SK-N-SH (cell line): Measurements from ENCODE around the gene KDM4F. TPM values are rescaled to one million over a fixed set of nuclear protein-coding genes. Genes with fewer than 3 reads are reported as not detected.

Experiments
- CTCF ChIA-PET: fragments of 300-600, 350-600 bp; formaldehyde crosslinking; extraction: SDS; loops from one replicate; lab custom pipeline; 2021; lab: Yijun Ruan, JAX
- POLR2A ChIA-PET: fragments of 350-600 bp; sonication (Branson Sonifier 250); formaldehyde crosslinking; extraction: SDS; loops from one replicate; lab custom pipeline; 2020; ENCODE audit warnings: antibody characterized with exemption, inconsistent platforms; lab: Yijun Ruan, JAX
- DNase-seq: peaks from one replicate; pipeline ENCODE4 v3.0.0; 2012
- H2AFZ ChIP-seq: fragments of 200-600 bp; sonication (generic); 2 replicates; pipeline ENCODE4 v1.8.1; 2016; ENCODE audit warnings: antibody characterized with exemption, mild to moderate bottlenecking, low read depth
- H3F3A ChIP-seq: fragments of 200-600 bp; sonication (generic); replicated peaks from 2 replicates; pipeline ENCODE3; 2016; ENCODE audit warnings: antibody characterized with exemption, mild to moderate bottlenecking; ENCODE audit not compliant: insufficient read depth
- H3K27ac ChIP-seq, 2 experiments: fragments of 200-500 bp in 1 of 2; fragments of 200-600 bp in 1 of 2; sonication (Bioruptor generic) in 1 of 2; sonication (generic), shearing (Covaris generic) in 1 of 2; 2 replicates each; pipeline versions ENCODE4 v1.5.1 to v1.6.1; 2014 to 2016; ENCODE audit warnings: low read depth in 2 of 2, inconsistent platforms in 1 of 2, low read length in 1 of 2, mild to moderate bottlenecking in 1 of 2, mixed read lengths in 1 of 2
- H3K27me3 ChIP-seq: fragments of 200-600 bp; sonication (generic), shearing (Covaris generic); 2 replicates; pipeline ENCODE4 v1.6.1; 2016; ENCODE audit warnings: mixed run types; ENCODE audit not compliant: insufficient read depth
- H3K36me3 ChIP-seq, 2 experiments: fragments of 200-500 bp in 1 of 2; fragments of 200-600 bp in 1 of 2; sonication (Bioruptor generic) in 1 of 2; sonication (generic) in 1 of 2; replicated peaks in 1 of 2; 2 replicates each; pipeline versions ENCODE3 to v1.5.1; 2014 to 2016; ENCODE audit warnings: low read length in 1 of 2, mild to moderate bottlenecking in 1 of 2; ENCODE audit not compliant: insufficient read depth in 2 of 2, control insufficient read depth in 1 of 2
- H3K4me1 ChIP-seq, 2 experiments: fragments of 200-500 bp in 1 of 2; fragments of 200-600 bp in 1 of 2; sonication (Bioruptor generic) in 1 of 2; sonication (generic), shearing (Covaris generic) in 1 of 2; 2 replicates each; pipeline versions ENCODE4 v1.5.1 to v1.6.1; 2014 to 2016; ENCODE audit warnings: low read depth in 1 of 2, low read length in 1 of 2, mixed run types in 1 of 2; ENCODE audit not compliant: insufficient read depth in 2 of 2, control insufficient read depth in 1 of 2
- H3K4me2 ChIP-seq: fragments of 200-600 bp; sonication (generic), shearing (Covaris generic); 2 replicates; pipeline ENCODE4 v1.6.1; 2017; ENCODE audit warnings: mixed run types
- H3K4me3 ChIP-seq, 2 experiments: fragments of 200-500 bp in 1 of 2; fragments of 200-600 bp in 1 of 2; sonication (Bioruptor generic) in 1 of 2; sonication (generic), shearing (Covaris generic) in 1 of 2; 2 replicates each; pipeline versions ENCODE4 v1.5.1 to v1.8.1; 2014 to 2016; ENCODE audit warnings: low read depth in 2 of 2, inconsistent platforms in 1 of 2, low read length in 1 of 2, mild to moderate bottlenecking in 1 of 2, mixed read lengths in 1 of 2, moderate library complexity in 1 of 2
- H3K79me2 ChIP-seq: fragments of 200-600 bp; sonication (generic); 2 replicates; pipeline ENCODE4 v1.8.1; 2017; ENCODE audit warnings: mild to moderate bottlenecking; ENCODE audit not compliant: insufficient read depth
- H3K9ac ChIP-seq: fragments of 200-600 bp; sonication (generic); 2 replicates; pipeline ENCODE4 v1.6.1; 2017; ENCODE audit warnings: mixed run types
- H3K9me2 ChIP-seq: fragments of 200-600 bp; sonication (generic); 2 replicates; pipeline ENCODE4 v1.6.1; 2017; ENCODE audit warnings: mixed run types
- H3K9me3 ChIP-seq: fragments of 200-600 bp; sonication (generic); 2 replicates; pipeline ENCODE4 v1.6.1; 2017; ENCODE audit warnings: mixed run types, mild to moderate bottlenecking, moderate library complexity
- H4K20me1 ChIP-seq: fragments of 200-600 bp; sonication (generic); 2 replicates; pipeline ENCODE4 v1.6.1; 2017; ENCODE audit warnings: mild to moderate bottlenecking, mixed run types; ENCODE audit not compliant: insufficient read depth
- ELF1 ChIP-seq: IDR thresholded peaks from 2 replicates; pipeline ENCODE4 v1.4.0; 2012
- EP300 ChIP-seq, 2 experiments: IDR thresholded peaks; 2 replicates each; pipeline versions ENCODE4 v1.4.0 to v1.6.1; 2012; ENCODE audit warnings: borderline replicate concordance in 1 of 2, low read depth in 1 of 2, low read length in 1 of 2
- GABPA ChIP-seq: IDR thresholded peaks from 2 replicates; pipeline ENCODE4 v1.4.0; 2012; ENCODE audit warnings: low read depth, mild to moderate bottlenecking
- GATA2 ChIP-seq: sonication (generic); formaldehyde crosslinking; IDR thresholded peaks from 2 replicates; pipeline ENCODE4 v1.5.0; 2020; ENCODE audit warnings: mild to moderate bottlenecking, missing genetic modification reagents
- MEF2A ChIP-seq: IDR thresholded peaks from 2 replicates; pipeline ENCODE4 v1.4.0; 2012; ENCODE audit warnings: low read depth, borderline replicate concordance
- MXI1 ChIP-seq: IDR thresholded peaks from 2 replicates; pipeline ENCODE4 v1.6.1; 2012; ENCODE audit warnings: mild to moderate bottlenecking, low read depth, low read length, improper control_type of control experiment
- NRF1 ChIP-seq: IDR thresholded peaks from 2 replicates; pipeline ENCODE4 v1.6.1; 2012; ENCODE audit warnings: low read depth, mild to moderate bottlenecking, low read length
- POLR2AphosphoS5 ChIP-seq: IDR thresholded peaks from 2 replicates; pipeline ENCODE4 v1.6.1; 2012; ENCODE audit warnings: low read depth, low read length
- RAD21 ChIP-seq: IDR thresholded peaks from 2 replicates; pipeline ENCODE4 v1.6.1; 2012; ENCODE audit warnings: mild to moderate bottlenecking, low read length
- RCOR1 ChIP-seq: fragments of 150-350 bp; IDR thresholded peaks from 2 replicates; pipeline ENCODE4 v1.6.1; 2017; ENCODE audit warnings: antibody characterized with exemption, low read length
- RFX5 ChIP-seq: IDR thresholded peaks from 2 replicates; pipeline ENCODE4 v1.6.1; 2012; ENCODE audit warnings: mild to moderate bottlenecking, improper control_type of control experiment, low read length
- SIN3A ChIP-seq: IDR thresholded peaks from 2 replicates; pipeline ENCODE4 v1.6.1; 2012; ENCODE audit warnings: low read depth, mild to moderate bottlenecking, low read length, moderate library complexity, borderline replicate concordance
- TAF1 ChIP-seq: IDR thresholded peaks from 2 replicates; pipeline ENCODE4 v1.6.1; 2012; ENCODE audit warnings: low read depth, mild to moderate bottlenecking, low read length, moderate library complexity, borderline replicate concordance
- TCF12 ChIP-seq: IDR thresholded peaks from 2 replicates; pipeline ENCODE4 v1.4.0; 2012
- TEAD4 ChIP-seq: IDR thresholded peaks from 2 replicates; pipeline ENCODE4 v1.4.0; 2012; ENCODE audit warnings: mild to moderate bottlenecking, borderline replicate concordance; ENCODE audit not compliant: insufficient read depth
- YY1 ChIP-seq: IDR thresholded peaks from 2 replicates; pipeline ENCODE4 v1.4.0; 2012; ENCODE audit warnings: low read depth, mild to moderate bottlenecking
- WGBS: methylation state at CpG from one replicate; pipeline ENCODE4 v1.1.6; 2017; ENCODE audit warnings: low lambda C conversion rate; 5-methylcytosine and 5-hydroxymethylcytosine counted together
- polyA plus RNA-seq, 3 experiments: library from polyadenylated mRNA; depleted of rRNA; stranded (reverse); fragments of >200 nt; gene quantifications; 2 replicates each; pipeline ENCODE4 v1.2.3, GENCODE V29; 2012
- TF ChIP-seq, protein P1 (sequence below): IDR thresholded peaks from 2 replicates; pipeline ENCODE4 v1.4.0; 2012; ENCODE audit warnings: low read depth, borderline replicate concordance
- TF ChIP-seq, protein P2 (sequence below): fragments of 150-350 bp; IDR thresholded peaks from 2 replicates; pipeline ENCODE4 v1.6.1; 2016; ENCODE audit warnings: mild to moderate bottlenecking, low read depth, low read length
- TF ChIP-seq, protein P3 (sequence below): IDR thresholded peaks from 2 replicates; pipeline ENCODE4 v1.6.1; 2012; ENCODE audit warnings: mild to moderate bottlenecking, low read depth, low read length, moderate library complexity
- TF ChIP-seq, protein P4 (sequence below): fragments of 200-600 bp; sonication (generic); IDR thresholded peaks from 2 replicates; pipeline ENCODE4 v1.6.1; 2017; ENCODE audit warnings: antibody characterized with exemption, mild to moderate bottlenecking, moderate library complexity
- TF ChIP-seq, protein P5 (sequence below): fragments of 150-350 bp; IDR thresholded peaks from 2 replicates; pipeline ENCODE4 v1.6.1; 2017; ENCODE audit warnings: antibody characterized with exemption, low read length, low read depth, borderline replicate concordance
- TF ChIP-seq, protein P6 (sequence below): IDR thresholded peaks from 2 replicates; pipeline ENCODE4 v1.4.0; 2012; ENCODE audit warnings: low read depth, borderline replicate concordance

The KDM4F gene
- polyA plus RNA-seq, 1 of the 3 experiments (the other 2 are of a cell fraction) = not detected

DNA sequence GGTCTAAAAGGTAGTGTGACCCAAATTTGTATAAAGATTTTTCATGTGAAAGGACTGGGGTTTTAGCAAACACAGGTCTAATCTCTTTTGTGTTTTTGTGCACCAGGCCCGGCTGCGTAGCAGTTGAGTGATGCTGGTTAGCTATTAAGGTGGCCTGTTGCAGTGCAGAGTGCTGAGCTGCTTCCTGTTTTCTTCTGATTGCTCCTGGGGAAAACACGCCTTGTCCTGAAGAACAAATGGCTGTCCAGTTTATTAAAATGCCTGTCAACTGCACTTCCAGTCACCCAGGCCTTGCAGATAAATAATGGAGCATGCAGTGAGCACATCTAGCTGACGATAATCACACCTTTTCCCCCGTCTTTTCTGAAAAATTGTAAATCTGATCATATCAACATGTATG is 19.3 kb downstream of the KDM4F start:
- Histone ChIP-seq H4K20me1 (no peaks in the 10 kb centered on the region), H3K27me3 (no peaks in the 10 kb centered on the region), H3K4me1 (peaks cover 7 to 8% of the 10 kb centered on the region in 2 experiments; a peak in 3 of 4 replicates), H2AFZ (peak overlapping the region; percentile 74; the same call in 1 of the 2 replicates), H3F3A (peaks cover 18% of the 10 kb centered on the region), H3K9me2 (no peaks in the 10 kb centered on the region), H3K27ac (peak overlapping the region; percentile 79 to 96), H3K9me3 (no peaks in the 10 kb centered on the region), H3K36me3 (peaks cover 12 to 16% of the 10 kb centered on the region in 2 experiments), H3K4me3 (peak overlapping the region; percentile 90 to 98), H3K79me2 (peaks cover 25% of the 10 kb centered on the region), H3K9ac (peak overlapping the region; percentile 74), H3K4me2 (peak overlapping the region; percentile 83)
- POLR2A ChIA-PET = interaction anchor here (1.1 to 2.8 kb wide), 4 partner anchors 20 to 163 kb away, joined by 3 to 21 read pairs (median 4); partner anchors contain the start of genes CWC15, KDM4D and SESN3
- WGBS = 0% methylated on average over 5 of the region's 5 CpGs
- DNase-seq = peak; percentile 68
- CTCF ChIA-PET = interaction anchor here (0.6 to 6.4 kb wide), 14 partner anchors 11 to 720 kb away, joined by 3 to 52 read pairs (median 8); partner anchors contain the start of genes ENDOD1 and FAM76B
- TF ChIP-seq ELF1 (peak; percentile 94), GABPA (peak; percentile 47), EP300 (IDR thresholded peaks at IDR 0.05; ENCODE audit: borderline replicate concordance in 1 of 2, low read depth in 1 of 2, low read length in 1 of 2) (peak in 1 of 2 experiments; percentile 59; a peak in 2 of 4 replicates), RCOR1 (peak; percentile 44; the same call in 1 of the 2 replicates), MXI1 (peak; percentile 96), POLR2AphosphoS5 (peak; percentile 87), RFX5 (peak; percentile 73; the same call in 1 of the 2 replicates), YY1 (peak; percentile 59; the same call in 1 of the 2 replicates), TCF12 (peak; percentile 33; the same call in 1 of the 2 replicates), SIN3A (peak; percentile 88; the same call in 1 of the 2 replicates), MEF2A (no peak), TAF1 (peak; percentile 76), NRF1 (no peak; the same call in 1 of the 2 replicates), RAD21 (peak; percentile 3; the same call in 1 of the 2 replicates), TEAD4 (no peak), GATA2 (CRISPR knock-in tag) (no peak)
- TF ChIP-seq, protein P1, sequence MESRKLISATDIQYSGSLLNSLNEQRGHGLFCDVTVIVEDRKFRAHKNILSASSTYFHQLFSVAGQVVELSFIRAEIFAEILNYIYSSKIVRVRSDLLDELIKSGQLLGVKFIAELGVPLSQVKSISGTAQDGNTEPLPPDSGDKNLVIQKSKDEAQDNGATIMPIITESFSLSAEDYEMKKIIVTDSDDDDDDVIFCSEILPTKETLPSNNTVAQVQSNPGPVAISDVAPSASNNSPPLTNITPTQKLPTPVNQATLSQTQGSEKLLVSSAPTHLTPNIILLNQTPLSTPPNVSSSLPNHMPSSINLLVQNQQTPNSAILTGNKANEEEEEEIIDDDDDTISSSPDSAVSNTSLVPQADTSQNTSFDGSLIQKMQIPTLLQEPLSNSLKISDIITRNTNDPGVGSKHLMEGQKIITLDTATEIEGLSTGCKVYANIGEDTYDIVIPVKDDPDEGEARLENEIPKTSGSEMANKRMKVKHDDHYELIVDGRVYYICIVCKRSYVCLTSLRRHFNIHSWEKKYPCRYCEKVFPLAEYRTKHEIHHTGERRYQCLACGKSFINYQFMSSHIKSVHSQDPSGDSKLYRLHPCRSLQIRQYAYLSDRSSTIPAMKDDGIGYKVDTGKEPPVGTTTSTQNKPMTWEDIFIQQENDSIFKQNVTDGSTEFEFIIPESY = no peak
- TF ChIP-seq, protein P2, sequence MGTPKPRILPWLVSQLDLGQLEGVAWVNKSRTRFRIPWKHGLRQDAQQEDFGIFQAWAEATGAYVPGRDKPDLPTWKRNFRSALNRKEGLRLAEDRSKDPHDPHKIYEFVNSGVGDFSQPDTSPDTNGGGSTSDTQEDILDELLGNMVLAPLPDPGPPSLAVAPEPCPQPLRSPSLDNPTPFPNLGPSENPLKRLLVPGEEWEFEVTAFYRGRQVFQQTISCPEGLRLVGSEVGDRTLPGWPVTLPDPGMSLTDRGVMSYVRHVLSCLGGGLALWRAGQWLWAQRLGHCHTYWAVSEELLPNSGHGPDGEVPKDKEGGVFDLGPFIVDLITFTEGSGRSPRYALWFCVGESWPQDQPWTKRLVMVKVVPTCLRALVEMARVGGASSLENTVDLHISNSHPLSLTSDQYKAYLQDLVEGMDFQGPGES = peak; percentile 39; the same call in 1 of the 2 replicates
- TF ChIP-seq, protein P3, sequence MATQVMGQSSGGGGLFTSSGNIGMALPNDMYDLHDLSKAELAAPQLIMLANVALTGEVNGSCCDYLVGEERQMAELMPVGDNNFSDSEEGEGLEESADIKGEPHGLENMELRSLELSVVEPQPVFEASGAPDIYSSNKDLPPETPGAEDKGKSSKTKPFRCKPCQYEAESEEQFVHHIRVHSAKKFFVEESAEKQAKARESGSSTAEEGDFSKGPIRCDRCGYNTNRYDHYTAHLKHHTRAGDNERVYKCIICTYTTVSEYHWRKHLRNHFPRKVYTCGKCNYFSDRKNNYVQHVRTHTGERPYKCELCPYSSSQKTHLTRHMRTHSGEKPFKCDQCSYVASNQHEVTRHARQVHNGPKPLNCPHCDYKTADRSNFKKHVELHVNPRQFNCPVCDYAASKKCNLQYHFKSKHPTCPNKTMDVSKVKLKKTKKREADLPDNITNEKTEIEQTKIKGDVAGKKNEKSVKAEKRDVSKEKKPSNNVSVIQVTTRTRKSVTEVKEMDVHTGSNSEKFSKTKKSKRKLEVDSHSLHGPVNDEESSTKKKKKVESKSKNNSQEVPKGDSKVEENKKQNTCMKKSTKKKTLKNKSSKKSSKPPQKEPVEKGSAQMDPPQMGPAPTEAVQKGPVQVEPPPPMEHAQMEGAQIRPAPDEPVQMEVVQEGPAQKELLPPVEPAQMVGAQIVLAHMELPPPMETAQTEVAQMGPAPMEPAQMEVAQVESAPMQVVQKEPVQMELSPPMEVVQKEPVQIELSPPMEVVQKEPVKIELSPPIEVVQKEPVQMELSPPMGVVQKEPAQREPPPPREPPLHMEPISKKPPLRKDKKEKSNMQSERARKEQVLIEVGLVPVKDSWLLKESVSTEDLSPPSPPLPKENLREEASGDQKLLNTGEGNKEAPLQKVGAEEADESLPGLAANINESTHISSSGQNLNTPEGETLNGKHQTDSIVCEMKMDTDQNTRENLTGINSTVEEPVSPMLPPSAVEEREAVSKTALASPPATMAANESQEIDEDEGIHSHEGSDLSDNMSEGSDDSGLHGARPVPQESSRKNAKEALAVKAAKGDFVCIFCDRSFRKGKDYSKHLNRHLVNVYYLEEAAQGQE = peak; percentile 33; the same call in 1 of the 2 replicates
- TF ChIP-seq, protein P4, sequence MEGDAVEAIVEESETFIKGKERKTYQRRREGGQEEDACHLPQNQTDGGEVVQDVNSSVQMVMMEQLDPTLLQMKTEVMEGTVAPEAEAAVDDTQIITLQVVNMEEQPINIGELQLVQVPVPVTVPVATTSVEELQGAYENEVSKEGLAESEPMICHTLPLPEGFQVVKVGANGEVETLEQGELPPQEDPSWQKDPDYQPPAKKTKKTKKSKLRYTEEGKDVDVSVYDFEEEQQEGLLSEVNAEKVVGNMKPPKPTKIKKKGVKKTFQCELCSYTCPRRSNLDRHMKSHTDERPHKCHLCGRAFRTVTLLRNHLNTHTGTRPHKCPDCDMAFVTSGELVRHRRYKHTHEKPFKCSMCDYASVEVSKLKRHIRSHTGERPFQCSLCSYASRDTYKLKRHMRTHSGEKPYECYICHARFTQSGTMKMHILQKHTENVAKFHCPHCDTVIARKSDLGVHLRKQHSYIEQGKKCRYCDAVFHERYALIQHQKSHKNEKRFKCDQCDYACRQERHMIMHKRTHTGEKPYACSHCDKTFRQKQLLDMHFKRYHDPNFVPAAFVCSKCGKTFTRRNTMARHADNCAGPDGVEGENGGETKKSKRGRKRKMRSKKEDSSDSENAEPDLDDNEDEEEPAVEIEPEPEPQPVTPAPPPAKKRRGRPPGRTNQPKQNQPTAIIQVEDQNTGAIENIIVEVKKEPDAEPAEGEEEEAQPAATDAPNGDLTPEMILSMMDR = no peak
- TF ChIP-seq, protein P5, sequence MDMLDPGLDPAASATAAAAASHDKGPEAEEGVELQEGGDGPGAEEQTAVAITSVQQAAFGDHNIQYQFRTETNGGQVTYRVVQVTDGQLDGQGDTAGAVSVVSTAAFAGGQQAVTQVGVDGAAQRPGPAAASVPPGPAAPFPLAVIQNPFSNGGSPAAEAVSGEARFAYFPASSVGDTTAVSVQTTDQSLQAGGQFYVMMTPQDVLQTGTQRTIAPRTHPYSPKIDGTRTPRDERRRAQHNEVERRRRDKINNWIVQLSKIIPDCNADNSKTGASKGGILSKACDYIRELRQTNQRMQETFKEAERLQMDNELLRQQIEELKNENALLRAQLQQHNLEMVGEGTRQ = no peak
- TF ChIP-seq, protein P6, sequence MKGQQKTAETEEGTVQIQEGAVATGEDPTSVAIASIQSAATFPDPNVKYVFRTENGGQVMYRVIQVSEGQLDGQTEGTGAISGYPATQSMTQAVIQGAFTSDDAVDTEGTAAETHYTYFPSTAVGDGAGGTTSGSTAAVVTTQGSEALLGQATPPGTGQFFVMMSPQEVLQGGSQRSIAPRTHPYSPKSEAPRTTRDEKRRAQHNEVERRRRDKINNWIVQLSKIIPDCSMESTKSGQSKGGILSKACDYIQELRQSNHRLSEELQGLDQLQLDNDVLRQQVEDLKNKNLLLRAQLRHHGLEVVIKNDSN = no peak
